CD1c-positive myeloid dendritic cell (primary cell): ENCODE data around the gene LASP1.
"Not testable (repeated sequence)": the region's sequence is repeated elsewhere in the genome, so short reads cannot be mapped to it uniquely, and the experiment has no call there.

Source experiments
- DNase-seq: peaks from one replicate; pipeline ENCODE4 v3.0.0-alpha.2; 2016; ENCODE audit errors: extremely low spot score

LASP1 gene

GRCh38 chr17:38869526-38870258 is at the start of gene LASP1:
LASP1 (plus strand) TSS chr17:38870058; CDS start chr17:38870190, 132 bp downstream.
- DNase-seq = peak; percentile 96

DNA sequence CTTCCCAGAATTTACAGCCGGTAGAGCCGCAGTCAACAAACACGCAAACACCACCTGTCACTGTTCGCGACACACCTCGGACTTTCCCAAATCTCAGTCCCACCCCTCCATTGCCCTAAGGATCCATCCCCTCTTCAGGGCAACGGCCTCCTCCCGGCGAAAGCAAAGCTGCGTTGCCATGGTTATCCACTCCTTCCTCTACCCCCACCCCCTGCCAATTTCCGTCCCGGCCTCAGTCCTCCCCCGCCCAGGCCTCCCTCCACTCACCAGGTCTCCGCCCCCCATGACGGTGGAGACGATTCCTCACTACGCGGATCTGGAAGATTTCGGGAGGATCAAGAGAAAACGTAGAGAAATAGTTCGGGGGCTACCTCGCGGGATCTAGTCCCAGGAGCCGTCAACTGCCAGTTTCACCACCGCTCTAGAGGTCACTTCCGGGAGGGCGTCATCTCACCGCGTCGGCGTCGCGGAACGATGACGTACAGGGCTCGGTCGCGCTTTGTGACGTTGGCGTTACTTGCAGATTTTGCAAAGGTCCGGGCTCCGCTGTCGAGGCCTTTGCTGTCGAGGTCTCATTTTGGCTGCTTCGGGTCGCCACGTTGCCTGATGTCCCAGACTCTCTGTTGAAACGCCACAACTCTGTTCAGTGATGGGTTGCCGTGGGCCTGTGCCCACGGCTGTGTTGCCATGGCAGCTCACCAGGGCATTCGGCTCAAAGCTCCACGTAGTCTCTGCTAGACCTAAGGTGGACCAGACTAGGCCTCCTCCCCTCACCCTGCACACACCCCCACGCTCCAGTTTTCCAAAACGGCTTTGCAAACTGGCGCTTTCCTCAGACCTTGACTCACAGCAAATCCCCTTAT is 44.7 kb upstream of the LASP1 start, which contains the start of gene CWC25:
Gene CWC25, minus strand, starts transcription at position 423 of the 863 bp plus-strand sequence. Its CDS starts 138 bp downstream, at position 285.
- DNase-seq = peak; percentile 99

- DNase-seq = no peak
These were observed 44.1 kb upstream of the LASP1 start for GRCh38 chr17:38825762-38826247.

GRCh38 chr17:38844261-38844757 is 25.5 kb upstream of the LASP1 start:
- DNase-seq = no peak

DNA sequence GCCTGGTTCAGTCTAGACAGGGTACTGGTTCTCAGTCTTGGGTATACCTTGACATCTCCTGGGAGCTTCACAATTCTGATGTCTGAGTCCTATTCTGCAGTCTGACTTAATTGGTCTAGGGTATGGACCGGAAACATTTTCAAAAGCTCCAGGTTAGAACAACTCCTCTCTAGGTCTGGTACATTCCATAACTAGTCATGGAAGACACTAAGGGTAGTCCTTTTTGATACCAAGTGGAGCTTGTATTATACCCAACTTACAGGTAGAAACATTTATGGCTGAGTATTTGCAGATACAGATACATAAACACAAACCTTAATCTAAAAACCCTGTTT is 21.3 kb upstream of the LASP1 start:
- no peak for DNase-seq

GRCh38 chr17:38848939-38849605 is 20.8 kb upstream of the LASP1 start:
- DNase-seq = no peak

DNA sequence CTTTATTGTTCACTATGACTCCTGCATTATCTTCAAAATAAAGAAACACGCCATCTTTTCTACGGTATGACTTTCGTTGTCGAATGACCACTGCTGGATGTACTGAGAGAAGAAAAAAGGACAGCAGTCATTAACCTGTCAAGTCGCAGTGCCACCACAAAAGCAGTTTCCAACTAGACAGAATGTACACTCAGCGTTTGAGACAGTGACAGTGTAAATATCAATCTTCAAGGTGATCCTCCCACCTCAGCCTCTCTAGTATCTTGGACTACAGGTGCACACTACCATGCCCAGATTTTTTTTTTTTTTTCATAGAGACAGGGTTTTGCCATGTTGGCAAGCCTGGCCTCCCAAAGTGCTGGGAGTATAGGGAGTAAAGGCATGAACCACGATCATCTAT is 19.5 kb upstream of the LASP1 start:
- DNase-seq = no peak

DNA sequence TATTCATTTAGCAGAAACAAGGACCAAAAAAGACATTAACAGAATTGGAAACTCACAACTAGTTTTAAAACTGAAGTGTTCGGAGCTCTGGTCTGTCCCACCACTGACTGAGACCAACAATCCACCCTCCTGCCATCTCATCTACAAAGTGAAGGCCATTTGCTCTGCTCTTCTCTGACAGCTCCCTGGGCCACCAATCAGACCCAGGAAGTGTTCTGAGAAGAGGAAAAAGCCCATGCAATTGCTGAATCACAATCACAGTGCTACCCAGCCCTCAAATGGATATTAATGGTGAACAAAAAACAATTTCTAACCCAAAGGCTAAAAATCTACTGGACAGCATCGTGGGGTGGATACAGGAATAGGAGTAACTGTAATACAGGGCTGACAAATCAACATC is 18.4 kb upstream of the LASP1 start:
- DNase-seq = no peak

- no peak for DNase-seq
These were observed 17.0 kb upstream of the LASP1 start for GRCh38 chr17:38852771-38853291.

DNA sequence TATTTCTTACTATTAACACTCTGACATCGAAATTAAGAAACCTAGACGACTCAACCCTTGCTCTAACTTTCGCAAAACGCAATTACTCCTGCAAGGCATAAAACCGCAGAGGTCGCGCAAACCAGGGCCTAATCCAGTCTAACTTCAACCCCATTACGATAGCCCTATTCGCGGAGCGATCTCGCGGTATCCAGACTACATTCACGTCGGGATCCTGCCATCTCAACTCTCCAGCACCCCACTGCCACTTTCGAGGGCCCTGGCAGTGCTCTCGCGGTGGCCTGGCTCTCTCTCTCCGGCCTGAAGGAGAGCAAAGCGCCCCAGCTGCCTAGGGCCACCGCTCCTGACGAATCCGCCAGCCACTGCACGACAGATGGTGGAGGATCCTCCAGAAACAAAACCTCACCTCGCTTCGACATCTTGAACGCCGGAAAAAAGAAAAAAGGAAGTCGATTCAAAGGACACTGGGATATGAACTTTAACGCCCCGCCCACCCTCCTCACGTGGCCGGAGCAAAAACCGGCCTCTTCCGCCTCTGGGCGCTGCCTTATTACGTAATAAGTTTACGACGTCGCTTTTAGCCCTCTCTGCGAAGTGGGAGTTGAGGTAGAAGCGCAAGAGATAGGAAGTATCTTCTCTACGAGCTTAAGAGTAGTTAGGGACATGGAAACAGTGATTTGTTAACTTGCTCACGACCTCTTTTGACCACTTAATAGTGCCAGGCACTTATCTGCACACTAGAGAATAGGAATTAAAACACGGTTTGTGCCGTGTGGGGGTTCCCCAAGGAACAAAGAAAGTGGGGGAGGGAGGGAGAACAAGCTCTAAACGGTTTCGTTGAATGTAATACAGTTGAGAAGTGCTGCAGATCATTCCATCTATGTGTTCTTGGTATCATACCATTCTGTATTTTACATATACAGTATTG is 16.3 kb upstream of the LASP1 start, which contains the start of gene RPL23:
Gene RPL23, minus strand, starts transcription at position 430 of the 928 bp plus-strand sequence. Its CDS starts 11 bp downstream, at position 419.
- DNase-seq = peak; percentile 99

GRCh38 chr17:38855101-38855714 is 14.7 kb upstream of the LASP1 start:
- not testable (repeated sequence) for DNase-seq

GRCh38 chr17:38857271-38857670 is 12.6 kb upstream of the LASP1 start:
- DNase-seq = no peak

DNA sequence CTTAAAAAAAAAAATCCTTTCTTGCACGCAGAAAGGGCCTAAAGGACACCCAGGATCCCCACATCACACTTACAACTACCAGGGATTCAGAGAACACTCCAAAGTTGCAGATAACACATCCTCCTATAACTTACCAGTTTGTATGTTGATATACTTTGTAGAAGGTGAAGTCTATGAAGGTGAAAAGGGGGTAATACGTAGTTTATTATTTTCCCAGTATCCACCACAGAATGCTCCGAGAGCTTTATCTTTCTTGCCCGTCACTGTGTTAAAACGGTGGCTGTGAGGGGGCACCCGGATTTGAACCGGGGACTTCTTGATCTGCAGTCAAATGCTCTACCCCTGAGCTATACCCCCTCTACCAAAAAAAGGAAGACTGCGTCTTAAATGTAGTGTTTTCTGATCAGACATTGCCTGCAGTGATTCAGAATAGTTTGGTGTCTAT is 8.4 kb upstream of the LASP1 start:
- DNase-seq = no peak

DNA sequence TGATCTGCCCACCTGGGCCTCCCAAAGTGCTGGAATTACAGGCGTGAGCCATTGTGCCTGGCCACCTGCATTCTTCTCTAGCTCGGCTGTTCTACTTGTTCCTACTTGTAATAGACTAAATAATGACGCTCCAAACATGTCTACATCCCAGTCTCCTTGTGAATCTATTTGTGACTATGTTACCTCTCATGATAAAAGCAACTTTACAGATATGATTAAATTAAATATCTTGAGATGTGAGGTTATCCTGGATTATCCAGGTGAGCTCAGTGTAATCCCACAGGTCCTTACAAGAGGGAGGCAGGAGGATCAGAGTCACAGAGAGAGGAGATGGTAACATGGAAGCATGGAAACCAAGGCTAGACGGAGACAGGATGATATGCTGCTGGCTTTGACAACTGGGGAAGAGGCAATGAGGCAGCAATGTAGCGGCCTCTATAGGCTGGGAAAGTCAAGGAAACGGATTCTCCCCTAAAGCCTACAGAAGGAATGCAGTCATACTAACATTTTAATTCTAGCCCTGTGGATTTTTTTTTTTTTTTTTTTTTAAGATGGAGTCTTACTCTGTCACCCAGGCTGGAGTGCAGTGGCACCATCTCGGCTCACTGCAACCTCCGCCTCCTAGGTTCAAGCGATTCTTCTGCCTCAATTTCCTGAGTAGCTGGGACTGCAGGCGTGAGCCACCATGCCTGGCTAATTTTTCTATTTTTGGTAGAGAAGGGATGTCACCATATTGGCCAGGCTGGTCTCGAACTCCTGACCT is 5.0 kb upstream of the LASP1 start:
- DNase-seq = no peak

DNA sequence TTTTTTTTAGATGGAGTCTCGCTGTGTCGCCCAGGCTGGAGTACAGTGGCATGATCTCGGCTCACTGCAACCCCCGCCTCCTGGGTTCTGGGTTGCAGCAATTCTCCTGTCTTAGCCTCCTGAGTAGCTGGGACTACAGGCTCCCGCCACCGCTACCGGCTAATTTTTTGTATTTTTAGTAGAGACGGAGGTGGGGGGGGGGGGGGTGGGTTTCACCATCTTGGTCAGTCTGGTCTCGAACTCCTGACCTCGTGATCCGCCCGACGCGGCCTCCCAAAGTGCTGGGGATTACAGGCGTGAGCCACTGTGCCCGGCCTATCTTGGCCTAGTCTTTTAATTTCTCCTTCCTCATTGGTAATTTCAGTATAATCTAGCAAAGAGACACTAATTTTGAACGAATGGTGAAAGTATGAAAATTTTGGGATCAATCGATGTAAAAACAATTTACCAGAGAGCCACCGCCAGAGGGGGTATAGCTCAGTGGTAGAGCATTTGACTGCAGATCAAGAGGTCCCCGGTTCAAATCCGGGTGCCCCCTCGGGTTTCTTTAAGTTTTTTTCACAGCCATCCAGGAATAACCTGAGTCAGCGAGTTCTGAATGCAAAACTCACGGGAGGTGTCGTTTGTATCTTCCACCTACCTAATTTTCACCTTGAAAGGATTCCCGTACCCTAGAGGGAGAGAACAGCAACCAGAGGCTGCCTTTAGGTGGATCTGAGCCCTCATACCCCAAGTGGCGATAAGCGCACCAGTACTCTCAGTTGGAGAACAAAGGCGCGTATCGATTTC is 2.5 kb upstream of the LASP1 start:
- peak; percentile 62 for DNase-seq

DNA sequence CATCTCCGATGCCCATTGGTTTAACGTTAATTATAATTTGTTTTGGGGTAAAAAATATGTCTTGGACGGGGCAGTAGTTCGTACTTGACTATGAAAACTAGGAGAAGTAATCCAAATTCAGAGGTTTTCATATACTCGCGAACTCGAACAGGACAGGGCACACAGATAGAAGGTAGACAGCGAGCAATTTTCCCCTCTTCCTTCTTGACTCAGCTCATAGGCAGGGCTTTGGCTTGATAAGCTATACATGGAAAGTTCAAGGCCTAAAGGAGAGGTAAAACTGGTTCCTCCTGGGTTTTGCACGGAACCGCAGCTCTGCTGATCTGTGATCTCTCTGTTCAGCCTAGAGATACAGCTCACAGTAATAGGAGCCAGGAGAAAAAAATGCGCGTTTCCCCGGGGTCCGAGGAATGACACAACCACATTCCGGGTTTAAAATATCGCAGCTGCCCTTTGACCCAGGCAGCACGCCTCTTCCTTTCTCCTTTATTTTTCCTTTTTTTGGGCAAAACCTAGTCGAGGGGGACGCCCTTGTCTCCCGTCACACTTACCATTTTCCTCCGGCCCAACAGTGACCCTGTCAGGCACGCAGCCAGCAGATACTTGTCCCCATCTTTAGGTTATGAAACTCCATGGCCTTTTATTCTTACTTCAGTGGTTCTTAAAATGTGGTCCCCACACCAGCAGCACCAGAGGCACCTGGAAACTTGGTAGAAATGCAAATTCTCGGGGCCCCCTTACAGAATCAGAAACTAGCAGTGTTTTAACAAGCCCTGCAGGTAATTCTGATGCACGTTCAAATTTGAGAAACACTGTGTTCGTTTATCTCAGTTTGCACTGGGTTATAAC is 1.7 kb upstream of the LASP1 start:
- peak; percentile 27 for DNase-seq

DNA sequence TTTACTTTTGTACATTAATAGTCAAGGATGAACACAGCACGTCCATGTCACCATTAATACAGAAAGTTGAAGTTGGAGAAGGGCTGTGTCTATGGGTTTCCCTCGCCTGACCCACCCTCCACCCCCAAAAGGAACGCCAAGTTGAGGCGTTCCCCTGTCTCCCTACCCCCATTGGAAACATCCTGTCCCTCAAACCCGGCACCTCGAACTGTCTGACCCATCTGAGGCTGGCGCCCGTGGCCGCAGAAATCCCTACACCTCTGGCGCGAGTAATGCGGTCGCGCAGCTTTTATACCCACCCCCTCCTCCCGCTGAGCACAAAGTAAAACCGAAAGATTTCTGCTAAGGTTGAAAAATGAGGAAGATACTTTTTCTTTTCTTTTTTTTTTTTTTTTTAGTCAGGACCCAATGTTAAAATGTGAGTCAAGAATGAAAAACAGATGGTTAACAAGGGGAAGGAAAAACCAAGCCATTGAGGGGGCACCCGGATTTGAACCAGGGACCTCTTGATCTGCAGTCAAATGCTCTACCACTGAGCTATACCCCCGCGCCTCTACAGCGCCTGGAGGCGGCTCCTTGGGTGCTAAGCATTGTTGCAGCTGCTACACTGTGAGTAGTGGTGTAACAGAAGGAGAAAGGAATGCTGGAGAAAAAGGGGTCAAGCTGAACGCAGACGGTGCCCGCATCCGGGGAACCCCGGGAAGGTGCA is 887 bp upstream of the LASP1 start:
- peak; percentile 84 for DNase-seq
